HFF-Myc (cell line): ENCODE data around the gene PRMT1.
"Not testable (repeated sequence)": the region's sequence is repeated elsewhere in the genome, so short reads cannot be mapped to it uniquely, and the experiment has no call there.

Experiments
- DNase-seq: peaks from one replicate; pipeline ENCODE4 v3.0.0-alpha.2; 2011; ENCODE audit warnings: low read depth; ENCODE audit errors: extremely low read depth
- H3K4me3 ChIP-seq: replicated peaks from 2 replicates; pipeline ENCODE4 v1.5.1; 2011; ENCODE audit warnings: low read depth, mild to moderate bottlenecking, control low read depth, low read length
- TF ChIP-seq, protein P1 (sequence below): IDR thresholded peaks from 2 replicates; pipeline ENCODE4 v1.5.1; 2012; ENCODE audit warnings: mild to moderate bottlenecking, low read depth, low read length, control low read depth; ENCODE audit errors: missing control alignments

Gene PRMT1

DNA sequence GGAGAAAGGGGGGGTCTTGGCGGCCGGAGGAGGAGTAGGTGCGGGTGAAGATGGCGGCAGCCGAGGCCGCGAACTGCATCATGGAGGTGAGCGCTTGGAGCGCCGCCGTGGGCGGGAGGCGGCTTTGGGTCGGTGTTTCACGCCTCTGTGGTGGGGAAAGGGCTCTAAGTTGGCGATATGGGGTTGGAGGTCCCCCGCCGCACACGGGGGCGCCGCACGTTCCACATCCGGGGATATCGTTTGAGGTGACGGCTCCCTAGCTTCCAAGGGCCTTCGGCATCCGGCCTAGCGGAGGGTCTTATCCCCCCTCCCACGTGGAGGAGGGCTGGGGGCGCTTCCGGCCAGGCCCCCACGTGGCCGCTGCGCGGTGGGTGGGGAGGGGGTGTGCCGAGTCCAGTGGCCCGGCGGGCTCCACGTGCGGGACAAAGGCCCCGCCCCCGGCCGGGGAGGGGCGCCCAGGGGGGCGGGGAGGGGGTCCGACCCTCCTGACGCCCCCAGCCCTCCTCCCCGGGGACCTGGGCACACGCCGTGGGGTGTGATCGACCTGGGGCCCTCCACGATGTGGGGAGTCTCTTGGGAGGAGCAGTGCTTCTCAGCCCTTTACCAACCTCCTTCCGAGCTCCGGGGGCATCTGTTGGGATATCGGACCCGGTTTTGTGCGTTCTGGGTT, at the start of gene PRMT1:
Gene PRMT1 (plus strand): TSS at position 41 of the 670 bp plus-strand sequence. CDS start 10 bp downstream, at position 51.
- no peak for DNase-seq
- H3K4me3 ChIP-seq, result peak within 1 kb of the TSS; percentile 99
- TF ChIP-seq, protein P1, sequence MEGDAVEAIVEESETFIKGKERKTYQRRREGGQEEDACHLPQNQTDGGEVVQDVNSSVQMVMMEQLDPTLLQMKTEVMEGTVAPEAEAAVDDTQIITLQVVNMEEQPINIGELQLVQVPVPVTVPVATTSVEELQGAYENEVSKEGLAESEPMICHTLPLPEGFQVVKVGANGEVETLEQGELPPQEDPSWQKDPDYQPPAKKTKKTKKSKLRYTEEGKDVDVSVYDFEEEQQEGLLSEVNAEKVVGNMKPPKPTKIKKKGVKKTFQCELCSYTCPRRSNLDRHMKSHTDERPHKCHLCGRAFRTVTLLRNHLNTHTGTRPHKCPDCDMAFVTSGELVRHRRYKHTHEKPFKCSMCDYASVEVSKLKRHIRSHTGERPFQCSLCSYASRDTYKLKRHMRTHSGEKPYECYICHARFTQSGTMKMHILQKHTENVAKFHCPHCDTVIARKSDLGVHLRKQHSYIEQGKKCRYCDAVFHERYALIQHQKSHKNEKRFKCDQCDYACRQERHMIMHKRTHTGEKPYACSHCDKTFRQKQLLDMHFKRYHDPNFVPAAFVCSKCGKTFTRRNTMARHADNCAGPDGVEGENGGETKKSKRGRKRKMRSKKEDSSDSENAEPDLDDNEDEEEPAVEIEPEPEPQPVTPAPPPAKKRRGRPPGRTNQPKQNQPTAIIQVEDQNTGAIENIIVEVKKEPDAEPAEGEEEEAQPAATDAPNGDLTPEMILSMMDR, result no peak

DNA sequence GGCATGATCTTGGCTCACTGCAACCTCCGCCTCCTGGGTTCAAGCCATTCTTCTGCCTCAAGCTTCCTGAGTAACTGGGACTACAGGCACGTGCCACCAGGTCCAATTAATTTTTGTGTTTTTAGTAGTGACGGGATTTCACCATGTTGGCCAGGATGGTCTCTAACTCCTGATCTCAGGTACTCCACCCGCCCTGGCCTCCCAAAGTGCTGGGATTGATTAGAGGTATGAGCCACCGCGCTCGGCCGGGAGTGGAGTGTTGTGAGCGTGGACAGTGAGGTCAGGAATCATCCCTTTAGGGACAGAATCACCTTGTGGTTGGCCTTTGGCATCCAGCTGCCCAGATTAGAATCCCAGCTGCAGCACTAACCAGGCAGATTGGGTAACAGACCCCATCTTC, 47.4 kb upstream of the PRMT1 start:
- no peak overlapping the region for H3K4me3 ChIP-seq
- TF ChIP-seq, protein P1, result no peak
- no peak for DNase-seq

DNA sequence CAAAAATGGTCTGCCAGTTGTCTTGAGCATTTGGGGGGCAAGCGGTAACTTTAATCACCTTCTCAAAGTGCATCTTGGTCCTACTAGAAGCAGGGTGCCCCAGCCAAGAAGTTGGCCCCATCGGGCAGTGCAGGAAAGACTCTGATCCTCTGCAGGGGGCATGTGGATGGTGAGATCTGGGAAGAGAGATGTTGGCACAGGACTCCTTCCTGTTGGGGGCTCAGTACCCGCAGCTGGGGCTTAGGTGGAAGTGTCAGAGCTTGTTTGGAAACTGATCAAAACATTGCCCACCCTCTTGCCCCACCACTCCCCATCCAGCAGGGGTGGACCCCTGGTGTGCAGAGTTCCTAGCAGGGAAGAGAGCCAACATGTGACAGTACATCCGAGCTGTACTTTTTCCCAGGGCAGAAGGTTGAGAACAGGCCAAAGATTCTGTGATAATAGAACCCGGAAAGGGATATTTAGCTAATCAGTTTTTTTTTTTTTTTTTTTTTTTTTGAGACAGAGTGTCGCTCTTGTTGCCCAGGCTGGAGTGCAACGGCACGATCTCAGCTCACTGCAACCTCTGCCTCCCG, 46.0 kb upstream of the PRMT1 start:
- no peak for DNase-seq
- H3K4me3 ChIP-seq, result no peak overlapping the region
- TF ChIP-seq, protein P1, result no peak

DNA sequence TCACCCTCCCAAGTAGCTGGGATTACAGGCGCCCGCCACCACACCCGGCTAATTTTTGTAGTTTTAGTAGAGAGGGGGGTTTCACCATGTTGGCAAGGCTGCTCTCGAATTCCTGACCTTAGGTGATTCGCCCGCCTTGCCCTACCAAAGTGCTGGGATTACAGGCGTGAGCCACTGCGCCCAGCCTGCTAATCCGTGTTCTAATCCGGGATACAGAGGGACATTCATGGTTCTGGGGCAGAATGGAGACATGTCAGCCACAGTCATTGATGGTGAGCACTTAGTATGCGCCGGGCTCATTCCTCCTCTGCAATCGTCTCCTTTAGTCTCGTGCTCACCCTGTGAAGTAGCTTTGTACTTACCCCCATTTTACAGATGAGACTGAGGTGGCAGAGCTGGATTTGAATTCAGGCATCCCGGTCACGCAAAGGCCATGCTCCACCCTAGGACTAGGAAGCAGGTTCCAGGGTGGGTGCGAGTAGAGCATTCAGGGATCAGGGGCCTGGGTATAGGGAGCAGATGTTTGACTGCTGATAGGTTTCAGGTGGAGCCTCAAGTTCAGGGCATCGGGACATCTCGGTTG, 45.4 kb upstream of the PRMT1 start:
- DNase-seq, result no peak
- H3K4me3 ChIP-seq, result no peak overlapping the region
- TF ChIP-seq, protein P1, result no peak

DNA sequence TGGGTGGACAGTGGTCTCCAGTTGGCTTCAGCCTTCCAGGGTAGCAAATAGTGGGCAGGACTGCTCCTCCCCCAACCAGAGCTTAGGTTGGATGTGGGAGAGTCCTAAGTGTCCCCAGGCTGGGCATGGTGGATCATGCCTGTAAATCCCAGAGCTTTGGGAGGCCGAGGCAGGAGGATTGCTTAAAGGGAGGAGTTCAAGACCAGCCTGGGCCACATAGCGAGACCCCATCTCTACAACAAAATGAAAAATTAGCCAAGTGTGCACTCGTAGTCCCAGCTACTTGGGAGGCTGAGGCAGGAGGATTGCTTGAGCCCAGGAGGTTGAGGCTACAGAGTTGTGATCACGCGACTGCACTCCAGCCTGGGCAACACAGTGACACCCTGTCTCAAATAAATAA, 44.5 kb upstream of the PRMT1 start:
- TF ChIP-seq, protein P1, result no peak
- no peak for DNase-seq
- no peak overlapping the region for H3K4me3 ChIP-seq

DNA sequence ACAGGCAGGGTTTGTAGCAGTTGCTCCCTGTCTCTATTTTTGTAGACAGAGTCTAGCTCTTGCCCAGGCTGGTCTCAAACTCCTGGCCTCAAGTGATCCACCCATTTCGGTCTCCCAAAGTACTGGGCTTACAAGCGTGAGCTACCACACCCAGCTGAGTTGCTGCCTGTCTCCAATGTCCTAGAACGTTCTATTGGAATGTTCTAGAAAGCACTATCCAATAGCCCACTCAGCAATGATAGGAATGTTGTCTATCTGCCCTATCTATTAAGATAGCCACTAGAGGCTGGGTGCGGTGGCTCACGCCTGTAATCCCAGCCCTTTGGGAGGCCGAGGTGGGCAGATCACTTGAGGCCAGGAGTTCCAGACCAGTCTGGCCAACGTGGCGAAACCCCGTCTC, 43.8 kb upstream of the PRMT1 start:
- not testable (repeated sequence) for DNase-seq, H3K4me3 ChIP-seq

DNA sequence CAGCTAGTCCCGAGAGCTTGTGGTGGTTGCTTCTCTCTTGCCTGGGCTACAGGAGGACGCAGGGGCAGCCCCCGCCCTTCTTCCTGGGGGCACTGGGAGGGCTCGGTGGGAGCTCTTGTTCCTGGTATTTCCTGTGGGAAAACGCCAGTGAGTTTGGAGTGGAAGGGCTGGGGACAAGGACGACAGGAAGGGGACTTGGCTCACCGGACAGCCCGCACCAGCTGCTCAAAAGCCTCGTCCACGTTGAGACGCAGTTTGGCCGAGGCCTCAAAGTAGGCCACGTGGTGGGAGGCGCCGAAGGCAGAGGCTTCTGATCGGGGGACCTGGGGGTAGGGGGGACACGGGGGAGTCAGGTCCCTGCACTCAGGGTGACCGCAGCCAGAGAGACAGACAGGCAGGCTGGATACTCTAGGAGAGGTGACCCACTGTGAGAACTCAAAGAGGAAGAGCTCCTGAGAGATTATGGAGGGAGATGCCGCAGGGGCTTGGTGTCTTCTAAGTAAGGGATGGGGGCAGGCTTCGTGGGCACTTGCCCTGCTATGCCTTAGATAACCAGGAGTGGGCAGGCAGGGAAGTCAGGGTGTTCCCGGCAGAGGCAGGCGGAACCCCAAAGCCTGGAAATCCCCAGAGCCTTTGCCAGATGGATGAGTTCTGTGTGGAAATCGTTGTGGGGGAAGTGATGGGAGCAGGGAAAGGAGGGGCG, 41.4 kb upstream of the PRMT1 start:
- H3K4me3 ChIP-seq, result no peak overlapping the region
- TF ChIP-seq, protein P1, result no peak
- no peak for DNase-seq
